22Rv1 (cell line): Measurements from ENCODE around the gene CD180.

Source experiments
- H3K27ac ChIP-seq: fragments of 450-650 bp; 2 replicates; pipeline ENCODE4 v1.5.1; 2017
- CTCF ChIP-seq: fragments of 450-650 bp; IDR thresholded peaks from 2 replicates; pipeline ENCODE4 v1.5.1; 2017; ENCODE audit warnings: mild to moderate bottlenecking
- ZFX ChIP-seq: fragments of 450-650 bp; IDR thresholded peaks from 2 replicates; pipeline ENCODE4 v1.6.1; 2017; ENCODE audit warnings: antibody characterized with exemption, borderline replicate concordance

The CD180 gene

DNA sequence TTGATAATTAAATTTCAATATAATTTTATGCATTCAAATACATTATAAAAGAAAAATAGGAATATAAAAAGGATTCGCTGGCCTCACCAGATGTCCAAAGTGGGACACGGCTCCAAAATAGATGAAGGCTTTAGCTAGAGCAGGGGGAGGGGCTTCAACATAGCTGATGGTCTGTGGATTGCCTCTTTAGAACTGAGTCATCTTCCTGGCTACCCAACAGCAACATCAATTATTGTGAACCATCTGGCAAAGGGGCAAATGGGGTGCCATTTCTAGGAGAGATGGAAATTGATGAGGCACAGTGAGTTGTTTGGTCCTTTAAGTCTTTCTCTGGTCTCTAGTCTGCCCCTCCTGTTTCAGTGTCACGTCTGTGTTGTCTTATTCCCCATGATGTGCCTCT, 44.2 kb upstream of the CD180 start:
- H3K27ac ChIP-seq, result no peak overlapping the region
- TF ChIP-seq ZFX, result no peak
- no peak for TF ChIP-seq CTCF

DNA sequence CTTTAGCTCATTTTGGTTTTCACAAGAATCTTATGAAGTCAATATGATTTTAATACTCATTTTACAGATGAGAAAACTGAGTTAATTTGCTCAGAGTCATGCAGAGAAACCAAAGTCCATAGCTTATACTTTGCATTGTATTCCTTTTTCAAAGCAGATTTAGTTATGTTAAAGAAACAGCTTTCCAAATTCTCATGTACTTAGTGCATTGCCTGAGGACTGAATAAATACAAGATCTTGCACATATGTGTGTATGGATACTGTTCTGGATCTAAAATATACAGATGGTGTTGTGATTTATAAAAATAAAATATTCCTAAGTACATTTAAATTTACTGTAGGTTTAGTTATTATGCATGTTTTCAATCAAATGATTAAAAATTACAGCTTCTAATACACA, 43.5 kb upstream of the CD180 start:
- H3K27ac ChIP-seq, result no peak overlapping the region
- no peak for TF ChIP-seq ZFX
- TF ChIP-seq CTCF, result no peak

- TF ChIP-seq ZFX, result no peak
- H3K27ac ChIP-seq, result no peak overlapping the region
Measured at GRCh38 chr5:67238191-67238590, 41.6 kb upstream of the CD180 start.

DNA sequence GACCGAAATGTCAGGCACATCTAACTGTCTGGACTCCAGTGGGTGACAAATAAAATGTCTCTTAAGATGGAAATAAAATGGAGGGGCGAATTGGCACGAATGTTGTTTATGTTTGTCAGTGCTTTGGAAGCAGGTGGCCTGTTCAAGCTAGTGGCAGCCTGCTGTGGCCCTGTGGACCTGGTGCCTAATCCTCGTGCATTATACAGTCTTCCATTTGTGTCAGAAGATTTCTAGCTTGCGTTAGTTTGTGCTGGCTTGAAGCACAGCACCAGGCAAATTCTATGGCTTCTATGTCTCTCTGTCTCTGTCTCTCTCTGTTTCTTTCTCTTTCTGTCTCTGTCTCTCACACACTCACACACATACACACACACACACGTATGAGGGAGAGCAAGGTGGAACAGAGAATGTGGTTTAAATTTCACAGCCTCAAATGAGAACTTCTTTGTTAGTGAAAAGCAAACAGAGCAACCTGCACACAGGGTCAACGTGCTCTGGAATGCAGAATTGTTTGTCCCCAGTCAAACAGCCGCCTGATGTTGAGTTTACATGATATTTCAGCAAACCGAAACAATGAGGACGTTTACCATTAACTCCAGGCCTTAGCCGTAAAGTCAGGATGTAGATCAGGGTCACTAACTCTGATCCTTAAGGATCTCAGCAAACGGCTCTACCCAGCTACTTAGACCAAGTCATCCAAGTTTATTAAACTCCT, 39.0 kb upstream of the CD180 start:
- TF ChIP-seq ZFX (no peak), CTCF (no peak)
- H3K27ac ChIP-seq, result no peak overlapping the region

GRCh38 chr5:67234671-67235176, 38.1 kb upstream of the CD180 start:
- H3K27ac ChIP-seq, result no peak overlapping the region
- TF ChIP-seq ZFX, result no peak
- TF ChIP-seq CTCF, result no peak

- TF ChIP-seq ZFX, result no peak
- H3K27ac ChIP-seq, result no peak overlapping the region
Measured at GRCh38 chr5:67233075-67233474, 36.5 kb upstream of the CD180 start.

DNA sequence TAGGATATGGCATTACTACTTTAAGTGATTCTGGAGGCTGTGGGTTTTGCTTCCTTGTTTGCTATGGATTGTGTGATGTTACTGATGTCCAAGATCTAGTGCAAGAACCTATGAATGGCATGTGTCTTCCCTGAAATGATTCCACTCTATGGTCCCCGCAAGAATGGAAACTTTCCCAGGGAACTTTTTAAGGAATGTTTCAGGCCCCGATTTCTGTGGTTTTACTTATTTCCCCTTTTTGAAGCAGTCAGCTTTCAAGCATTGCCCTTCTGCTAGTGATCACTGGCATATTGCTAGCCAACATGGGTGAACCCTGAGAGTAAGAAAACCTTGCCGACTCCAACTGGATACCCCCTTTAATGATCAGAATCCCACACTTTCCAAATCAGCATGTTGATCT, 26.6 kb upstream of the CD180 start:
- TF ChIP-seq CTCF, result no peak
- no peak for TF ChIP-seq ZFX

GRCh38 chr5:67222243-67223025, 25.8 kb upstream of the CD180 start:
- H3K27ac ChIP-seq, result no peak overlapping the region
- TF ChIP-seq ZFX, result no peak
- TF ChIP-seq CTCF, result no peak

More for the DNA sequence above, 26.6 kb upstream of the CD180 start:
- no peak overlapping the region for H3K27ac ChIP-seq
